ENCODE data around the gene INPP4A.
"Not testable (repeated sequence)": the region's sequence is repeated elsewhere in the genome, so short reads cannot be mapped to it uniquely, and the experiment has no call there.

The INPP4A gene

DNA sequence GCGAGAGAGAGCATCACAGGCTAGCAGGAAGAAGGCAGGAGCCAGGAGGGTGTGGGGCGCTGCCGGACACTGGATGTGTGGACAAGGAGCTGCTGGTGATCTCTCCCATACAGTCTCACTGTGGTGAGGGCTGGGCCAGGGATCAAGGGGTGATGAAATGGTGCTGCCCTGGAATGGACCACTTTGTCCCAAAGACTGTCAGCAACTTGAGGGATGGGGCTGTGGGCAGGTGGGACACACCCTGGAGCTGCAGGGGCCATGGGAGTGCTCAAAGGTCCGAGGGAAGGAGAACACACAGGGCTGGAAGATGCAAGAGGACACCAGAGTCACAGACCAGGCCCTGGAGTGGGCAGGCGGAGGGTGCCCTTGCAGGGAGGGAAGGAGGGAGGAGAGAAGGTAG, 125.7 kb downstream of the INPP4A start:
- no peak for DNase-seq

DNA sequence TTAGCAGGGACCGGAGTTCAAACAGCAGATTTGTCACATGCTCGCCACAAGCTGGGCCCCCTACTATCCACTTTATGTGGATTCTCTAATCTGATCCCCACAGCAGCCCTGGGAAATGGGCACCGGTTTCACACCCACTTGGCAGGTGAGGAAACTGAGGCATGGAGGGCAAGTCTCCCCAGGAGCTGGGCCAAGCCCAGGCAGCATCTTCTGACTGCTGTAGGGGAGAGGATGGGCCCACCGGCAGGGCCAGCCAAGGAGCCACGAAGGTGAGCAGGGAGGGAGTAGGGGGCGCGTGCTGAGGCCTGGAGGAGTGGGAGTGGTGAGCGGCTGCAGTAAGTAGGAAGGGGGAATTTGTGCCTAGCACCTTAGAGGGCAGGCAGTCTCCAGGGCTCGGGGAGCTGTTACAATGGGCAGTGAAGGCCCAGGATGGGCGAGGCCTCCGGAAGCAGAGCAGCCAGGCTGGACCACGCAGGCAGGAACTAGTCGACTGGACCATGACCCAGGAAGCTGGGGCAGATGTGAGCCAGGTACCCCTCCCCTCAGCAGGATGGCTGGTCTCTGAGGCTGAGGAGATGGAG, 126.6 kb downstream of the INPP4A start:
- DNase-seq: no peak

DNA sequence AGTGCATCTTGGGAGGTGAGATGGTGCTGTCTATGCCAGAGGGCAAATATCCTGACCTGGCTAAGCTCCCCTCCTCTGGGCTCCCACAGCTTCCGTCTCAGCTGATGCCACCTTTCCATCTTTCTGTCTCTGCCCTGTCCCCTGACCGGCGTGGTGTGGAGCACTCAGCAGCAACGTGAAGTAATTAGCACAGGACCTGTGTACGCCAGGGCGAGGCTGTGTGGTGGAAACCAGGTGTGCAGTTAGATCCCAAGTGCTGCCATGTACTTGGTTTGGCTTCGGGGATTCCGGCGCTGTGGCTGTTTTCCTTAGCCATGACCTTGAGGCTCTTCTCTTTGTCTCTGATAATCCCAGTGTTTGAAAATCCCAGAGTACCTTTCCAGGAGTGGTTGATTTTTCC, 127.1 kb downstream of the INPP4A start:
- no peak for DNase-seq

DNA sequence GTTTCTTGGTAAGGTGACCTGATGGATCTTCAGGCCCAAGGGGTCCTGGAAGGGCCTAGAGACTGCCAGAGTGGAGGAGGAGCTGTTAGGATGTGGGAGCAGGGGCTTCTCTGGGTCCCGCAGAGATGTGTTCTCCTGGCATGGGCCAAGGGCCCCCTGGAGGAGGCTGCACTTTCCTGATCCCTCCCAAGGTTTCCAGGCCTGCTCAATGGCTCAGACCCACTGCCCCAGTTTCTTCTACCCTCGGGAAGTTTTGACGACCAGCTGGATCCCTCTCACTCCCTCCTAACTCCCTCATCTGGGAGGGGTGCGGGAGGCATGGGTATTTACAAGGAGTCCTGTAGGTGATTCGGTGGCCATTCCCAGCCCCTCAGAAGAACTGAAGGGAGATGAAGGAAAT, 127.6 kb downstream of the INPP4A start:
- DNase-seq: no peak

DNA sequence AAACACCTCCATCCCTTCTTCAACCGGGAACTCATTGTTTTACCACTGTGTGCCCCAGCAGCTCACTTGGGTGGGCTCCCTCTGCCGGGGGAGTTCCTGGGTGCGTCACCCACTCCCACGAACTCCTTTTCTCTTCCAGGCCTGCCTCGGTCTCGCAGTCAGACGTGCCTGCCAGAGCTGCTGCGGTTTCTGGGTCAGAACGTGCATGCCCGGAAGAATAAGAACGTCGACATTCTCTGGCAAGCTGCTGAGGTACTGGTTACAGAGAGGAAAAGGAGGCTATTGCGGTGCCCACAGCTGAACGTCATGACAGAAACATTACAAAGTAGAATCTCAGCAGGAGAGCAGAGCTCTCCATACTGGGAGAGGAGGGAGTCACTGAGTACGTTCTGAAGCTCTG, 128.0 kb downstream of the INPP4A start:
- DNase-seq: no peak

DNA sequence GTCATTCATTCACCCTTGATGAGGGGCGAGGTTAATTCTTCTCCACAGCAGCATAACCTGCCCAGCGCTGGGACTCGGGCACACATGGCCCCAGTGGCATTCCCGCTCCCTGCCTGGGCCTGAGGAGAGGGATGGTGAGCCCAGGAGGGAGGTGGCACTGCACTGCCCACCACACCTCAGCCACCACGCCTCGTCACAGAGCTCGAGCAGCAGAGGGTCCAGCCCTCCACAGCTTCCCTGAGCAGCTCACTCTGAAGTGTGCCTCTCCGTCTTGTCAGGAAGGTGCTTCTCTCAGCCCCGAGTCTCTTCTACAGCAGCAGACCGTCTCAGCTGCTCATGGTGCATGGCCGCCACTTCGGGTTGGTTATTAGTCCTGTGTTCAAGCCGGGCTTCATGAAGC, 128.8 kb downstream of the INPP4A start:
- no peak for DNase-seq

DNA sequence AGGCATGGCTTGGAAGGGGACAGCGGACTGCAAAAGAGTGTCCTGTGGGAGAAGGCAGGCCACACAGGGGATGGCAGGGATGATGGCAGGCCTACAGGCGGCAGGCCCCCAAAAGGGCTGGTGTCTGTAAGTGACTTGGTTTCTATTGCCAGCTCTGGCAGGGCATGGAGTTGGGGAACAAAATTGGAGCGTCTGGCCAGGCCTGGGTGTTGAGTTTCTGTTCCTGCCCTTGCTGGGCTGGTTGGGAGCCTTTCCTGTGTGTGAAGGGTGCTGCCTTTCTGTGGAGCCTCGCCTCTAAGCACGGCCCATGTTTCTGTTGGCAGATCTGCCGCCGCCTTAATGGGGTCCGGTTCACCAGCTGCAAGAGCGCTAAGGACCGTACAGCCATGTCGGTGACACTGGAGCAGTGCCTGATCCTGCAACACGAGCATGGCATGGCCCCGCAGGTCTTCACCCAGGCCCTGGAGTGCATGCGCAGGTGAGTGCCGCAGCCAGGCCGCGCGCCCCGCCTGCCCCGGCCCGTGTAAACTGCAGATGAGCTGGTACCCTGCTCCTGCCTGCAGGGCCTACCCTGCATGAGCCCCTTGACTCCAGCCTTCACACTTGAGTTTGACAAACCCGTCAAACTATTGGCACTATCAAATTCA, 132.1 kb downstream of the INPP4A start:
- DNase-seq: no peak

DNA sequence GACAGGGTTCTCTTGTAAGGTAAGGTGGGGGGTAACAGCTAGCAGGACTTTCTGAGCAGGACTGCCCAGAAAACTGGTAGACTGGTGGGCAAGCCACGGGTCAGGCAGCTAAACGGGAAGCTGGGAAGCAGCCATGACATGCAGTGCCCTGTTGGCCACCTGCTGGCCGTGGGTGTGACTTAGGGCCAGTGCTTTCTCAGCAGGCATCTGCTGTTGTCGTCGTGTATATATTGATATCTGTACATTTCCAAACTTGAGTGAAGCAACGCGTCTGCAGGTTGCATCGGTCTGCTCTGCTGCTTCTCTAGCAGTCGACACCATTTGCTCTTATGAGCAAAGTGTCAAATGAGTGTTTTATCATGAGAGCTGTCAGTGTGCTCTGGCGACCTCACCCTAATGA, 132.7 kb downstream of the INPP4A start:
- DNase-seq: no peak

DNA sequence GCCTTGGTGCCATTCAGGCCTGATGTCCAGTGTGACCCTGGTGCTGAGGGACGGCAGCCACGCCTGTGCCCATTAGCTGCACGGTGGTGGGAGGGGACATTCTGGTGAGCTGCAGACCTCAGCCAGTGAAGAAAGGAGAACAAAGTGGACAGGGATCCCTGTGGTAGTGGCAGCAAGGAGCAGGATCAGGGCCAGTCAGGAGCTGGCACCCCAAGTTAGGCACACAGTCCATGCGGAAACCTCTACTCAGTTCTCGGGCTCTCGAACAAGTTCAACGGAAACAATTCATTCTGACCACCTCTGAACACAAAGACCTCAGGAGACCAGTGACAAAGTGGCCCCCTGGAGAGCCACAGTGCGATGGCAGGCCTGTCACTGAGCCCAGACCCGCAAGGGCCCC, 133.6 kb downstream of the INPP4A start:
- DNase-seq: no peak

DNA sequence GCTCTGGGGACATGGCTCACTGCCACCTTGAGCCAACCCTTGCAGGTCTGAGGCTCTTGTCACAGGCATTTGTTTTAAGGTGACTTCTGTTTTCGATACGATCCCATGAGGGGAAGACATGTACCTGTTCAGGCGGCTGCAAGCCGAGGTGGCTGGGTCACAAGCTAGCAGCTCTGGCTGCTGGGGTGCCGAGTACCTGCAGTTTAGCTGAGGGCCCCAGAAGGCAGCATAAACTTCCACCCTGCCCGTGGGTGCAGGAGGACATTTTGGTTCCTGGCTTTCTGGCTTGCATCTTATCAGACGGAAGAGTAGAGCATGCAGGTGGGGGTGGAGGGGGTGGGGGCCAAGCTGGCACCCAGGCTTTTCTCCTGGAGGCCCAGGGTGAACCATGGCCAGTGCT, 135.3 kb downstream of the INPP4A start:
- no peak for DNase-seq

DNA sequence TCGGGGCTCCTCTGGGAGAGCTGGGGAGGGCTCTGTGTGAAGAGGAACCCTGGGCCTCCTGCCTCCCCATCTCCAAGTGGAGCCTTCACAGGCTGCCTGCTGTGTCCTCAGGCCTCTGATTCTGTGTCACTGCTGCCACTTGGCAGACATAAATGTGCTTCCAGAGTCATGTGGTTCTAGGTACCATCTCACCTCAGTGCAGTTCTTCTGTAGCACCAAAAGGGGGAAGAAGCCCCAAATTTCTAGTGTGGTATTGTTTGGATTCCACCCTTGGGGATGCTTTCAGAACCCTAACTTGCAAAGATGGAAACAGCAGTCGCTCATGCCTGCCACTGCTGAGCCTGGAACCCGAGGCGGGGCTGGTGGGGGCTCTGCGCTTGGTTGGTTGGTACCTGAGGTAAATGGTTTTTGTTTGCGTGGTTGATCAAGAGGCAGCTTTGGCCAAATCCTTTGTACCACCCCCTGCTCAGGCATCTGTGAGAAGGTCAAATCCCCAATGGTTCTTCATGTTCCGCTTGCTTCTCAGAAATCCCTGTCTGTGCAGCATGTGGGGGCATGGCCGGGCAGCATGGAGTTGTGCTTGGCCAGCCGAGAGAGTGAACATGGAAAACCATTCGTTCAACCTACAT, 136.1 kb downstream of the INPP4A start:
- DNase-seq: no peak

DNA sequence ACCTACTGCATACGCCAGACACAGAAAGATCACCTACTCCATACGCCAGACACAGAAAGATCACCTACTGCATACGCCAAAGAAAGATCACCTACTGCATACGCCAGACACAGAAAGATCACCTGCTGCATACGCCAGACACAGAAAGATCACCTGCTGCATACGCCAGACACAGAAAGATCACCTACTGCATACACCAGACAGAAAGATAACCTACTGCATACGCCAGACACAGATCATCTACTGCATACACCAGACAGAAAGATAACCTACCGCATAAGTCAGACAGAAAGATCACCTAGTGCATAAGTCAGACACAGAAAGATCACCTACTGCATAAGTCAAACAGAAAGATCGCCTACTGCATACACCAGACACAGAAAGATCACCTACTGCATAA, 137.9 kb downstream of the INPP4A start:
- no peak for DNase-seq

DNA sequence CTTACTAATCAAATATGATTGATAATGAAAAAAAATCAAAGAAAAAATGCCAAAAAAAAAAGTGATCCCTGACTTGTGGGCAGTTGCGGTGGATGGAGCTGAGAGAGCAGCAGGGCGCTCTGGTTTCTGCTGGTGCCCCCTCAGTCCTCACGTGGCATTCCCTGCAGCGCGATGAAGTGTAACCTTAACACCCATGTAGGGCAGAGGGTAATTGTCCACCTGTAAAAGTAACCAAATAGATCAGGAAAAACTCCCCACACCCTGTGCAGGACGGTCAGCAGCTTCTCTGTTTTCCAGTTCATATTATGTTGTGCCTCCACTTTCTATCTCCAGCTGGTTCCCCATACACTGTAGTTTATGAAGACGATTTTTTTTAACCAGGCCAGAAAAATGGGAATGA, 138.6 kb downstream of the INPP4A start:
- DNase-seq: no peak

DNA sequence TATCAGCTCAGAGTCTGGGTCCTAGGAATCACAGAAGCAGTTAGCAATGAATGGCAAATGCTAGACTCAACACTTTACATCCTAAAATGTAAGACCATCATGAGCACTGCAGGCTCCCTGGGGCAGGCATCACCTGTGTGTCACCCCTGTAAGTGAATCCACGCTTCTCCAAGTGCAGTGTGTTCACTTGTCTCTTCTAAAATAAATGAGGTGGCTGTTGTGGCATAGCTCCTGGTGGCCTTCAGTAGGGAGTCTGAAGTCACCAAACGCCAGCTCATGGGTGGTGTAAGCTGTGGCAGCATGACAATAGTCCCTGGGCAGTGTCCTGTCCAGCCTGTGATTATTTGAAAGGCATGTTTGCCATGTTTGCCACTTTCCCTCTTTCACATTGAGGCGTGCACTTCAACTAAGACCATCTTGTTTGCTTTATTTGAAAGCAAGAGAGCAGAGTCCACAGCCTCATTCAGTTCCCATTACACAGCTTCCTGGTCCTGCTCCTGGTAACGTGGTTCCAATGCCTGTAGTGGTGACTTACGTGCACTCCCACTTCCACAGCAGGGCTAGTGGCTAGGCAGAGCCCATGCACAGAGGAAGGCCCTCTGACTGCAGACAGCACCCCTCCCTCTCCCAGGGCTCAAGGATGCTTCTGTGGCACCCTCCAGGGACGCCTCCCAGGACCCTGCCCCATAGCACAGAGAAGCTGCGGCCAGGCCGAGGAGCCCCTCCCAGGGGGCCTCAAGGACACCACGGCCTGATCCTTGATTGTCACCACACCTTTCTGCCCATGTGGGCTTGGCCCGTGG, 139.4 kb downstream of the INPP4A start:
- no peak for DNase-seq

DNA sequence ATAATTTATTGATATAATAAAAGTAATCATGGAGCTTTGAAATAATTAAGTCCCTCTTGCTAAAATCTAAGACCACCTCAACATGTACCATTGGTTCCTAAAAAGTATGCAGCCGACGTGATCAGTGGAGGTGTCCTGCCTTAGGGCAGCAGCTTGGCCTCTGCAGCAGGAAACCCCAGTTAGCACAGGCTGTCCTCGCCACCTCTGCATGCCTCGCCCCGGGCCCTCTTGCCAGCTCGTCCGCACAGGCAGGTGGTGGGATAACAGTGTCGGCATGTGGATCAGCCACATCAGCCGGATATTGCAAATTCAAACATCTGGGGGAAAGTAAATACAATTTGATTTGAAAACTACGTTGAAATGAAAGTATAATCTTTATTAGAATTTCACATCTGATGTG, 140.7 kb downstream of the INPP4A start:
- no peak for DNase-seq

DNA sequence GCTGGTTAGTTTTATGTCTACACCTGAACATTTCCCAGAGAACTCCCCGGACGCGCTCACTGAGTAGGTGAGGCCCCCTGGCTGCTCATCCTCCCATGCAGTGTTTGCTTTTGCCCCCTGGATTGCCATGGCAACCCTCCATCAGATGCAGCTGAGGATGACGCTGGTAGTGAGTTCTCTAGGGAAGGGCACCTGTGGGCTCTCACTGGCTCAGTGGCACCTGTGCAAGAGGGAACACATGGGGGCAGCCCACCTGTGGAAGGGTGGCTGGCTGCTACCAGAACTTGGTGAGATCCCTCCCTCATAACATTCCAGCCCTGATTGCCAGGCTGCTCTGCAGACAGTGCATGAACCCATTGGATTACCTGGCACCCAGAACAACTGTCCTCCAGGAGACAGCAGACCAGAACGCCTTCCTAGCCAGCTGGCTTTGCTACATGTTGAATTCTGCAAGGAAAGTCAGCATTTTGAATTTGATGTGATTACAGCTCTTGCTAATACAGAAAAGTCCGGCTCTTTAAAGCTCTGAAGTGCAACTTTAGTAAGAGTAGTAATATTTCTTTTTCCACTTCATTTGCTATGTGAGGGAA, 142.0 kb downstream of the INPP4A start:
- no peak for DNase-seq

DNA sequence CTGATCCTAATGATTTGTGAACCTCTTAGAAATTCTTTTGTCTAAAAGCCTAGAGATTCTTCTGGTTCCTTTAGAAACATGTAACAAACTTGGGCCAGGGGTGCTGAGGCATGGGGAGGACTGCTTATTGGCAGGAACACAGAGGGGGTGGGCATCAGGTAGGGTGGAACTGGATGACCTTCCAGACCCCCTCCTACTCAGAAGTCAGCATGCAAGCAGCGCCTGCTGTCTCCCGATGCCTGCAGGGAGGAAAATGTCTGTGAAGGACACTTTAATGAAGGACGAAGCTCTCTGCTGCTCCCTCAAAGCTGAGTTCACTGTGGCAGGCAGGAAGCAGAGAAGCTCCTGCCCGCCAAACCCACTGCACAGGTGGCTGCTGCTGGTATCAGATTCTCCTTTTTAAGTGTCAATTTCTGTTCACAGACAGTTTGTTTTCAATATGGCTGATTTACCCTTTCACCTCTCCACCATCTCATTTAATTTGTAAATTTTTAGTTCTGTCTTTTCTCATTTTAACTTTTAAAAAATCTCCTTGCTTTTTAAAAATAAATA, 144.3 kb downstream of the INPP4A start:
- DNase-seq: no peak

DNA sequence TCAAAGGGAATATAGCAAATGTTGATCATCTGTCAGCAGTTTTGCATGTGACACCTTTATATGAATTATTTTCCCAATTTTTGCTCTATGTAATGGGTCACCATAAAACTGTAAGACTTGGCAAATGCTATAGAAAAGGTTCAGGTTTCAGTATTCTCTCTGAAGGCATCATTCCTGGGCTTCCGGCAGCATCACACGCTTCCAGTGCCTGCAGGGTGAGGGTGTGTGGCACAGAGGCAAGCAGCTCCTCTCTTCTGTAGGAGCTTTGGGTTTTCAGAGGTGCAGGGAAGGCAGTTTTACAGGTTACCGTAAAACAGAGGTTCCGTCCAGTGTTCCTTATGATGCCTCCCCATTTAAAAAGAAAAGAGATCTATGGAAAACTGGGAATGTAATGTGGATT, 144.8 kb downstream of the INPP4A start:
- no peak for DNase-seq

DNA sequence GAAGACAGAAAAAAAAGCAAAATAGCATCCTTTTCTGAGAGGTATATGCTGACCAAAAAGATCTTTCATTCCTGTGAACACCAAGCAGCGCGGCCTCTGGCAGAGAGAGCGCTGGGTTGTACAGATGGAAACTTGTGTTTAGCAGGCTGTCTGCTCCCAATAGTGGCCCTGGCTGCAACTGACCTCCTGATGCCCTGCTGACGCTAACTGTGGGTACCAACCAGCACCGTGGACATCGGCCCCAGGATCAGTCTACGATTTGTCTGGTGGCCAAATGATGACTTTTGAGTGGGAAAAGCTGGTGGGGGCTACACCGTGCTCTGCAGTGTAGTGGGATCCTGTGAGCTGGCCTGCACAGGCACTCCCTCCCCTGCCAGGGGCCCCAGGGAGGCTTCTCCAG, 147.9 kb downstream of the INPP4A start:
- no peak for DNase-seq

DNA sequence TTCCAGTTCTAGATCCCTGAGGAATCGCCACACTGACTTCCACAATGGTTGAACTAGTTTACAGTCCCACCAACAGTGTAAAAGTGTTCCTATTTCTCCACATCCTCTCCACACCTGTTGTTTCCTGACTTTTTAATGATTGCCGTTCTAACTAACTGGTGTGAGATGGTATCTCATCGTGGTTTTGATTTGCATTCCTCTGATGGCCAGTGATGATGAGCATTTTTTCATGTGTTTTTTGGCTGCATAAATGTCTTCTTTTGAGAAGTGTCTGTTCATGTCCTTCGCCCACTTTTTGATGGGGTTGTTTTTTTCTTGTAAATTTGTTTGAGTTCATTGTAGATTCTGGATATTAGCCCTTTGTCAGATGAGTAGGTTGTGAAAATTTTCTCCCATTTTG, 150.0 kb downstream of the INPP4A start:
- DNase-seq: not testable (repeated sequence)

DNA sequence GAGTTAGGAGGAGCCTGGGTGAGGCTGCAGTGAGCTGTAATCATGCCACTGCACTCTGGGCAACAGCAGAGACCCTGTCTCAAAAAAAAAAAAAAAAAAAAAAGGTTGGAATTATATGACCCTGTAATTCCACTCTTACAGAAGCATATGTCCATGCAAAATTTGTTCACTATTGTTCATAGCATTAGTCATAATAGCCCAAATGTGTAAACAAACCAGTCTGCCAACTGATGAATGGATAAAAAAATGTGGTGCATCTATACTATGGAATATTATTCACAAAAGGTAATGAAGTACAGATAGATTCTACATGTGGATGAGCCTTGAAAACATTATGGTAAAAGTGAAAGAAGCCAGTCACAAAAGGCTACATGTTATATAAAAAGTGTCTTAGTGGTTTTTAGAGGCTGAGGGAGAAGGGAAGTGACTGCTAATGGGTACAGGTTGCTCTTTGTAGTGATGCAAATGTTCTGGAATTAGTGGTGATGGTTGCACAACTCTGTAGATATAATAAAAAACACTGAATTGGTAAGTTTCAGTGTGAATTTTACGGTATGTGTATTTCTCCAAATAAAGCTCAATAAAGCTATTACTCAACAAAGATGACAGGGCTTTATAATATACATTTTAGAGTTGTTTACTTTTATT, 154.2 kb downstream of the INPP4A start:
- no peak for DNase-seq

DNA sequence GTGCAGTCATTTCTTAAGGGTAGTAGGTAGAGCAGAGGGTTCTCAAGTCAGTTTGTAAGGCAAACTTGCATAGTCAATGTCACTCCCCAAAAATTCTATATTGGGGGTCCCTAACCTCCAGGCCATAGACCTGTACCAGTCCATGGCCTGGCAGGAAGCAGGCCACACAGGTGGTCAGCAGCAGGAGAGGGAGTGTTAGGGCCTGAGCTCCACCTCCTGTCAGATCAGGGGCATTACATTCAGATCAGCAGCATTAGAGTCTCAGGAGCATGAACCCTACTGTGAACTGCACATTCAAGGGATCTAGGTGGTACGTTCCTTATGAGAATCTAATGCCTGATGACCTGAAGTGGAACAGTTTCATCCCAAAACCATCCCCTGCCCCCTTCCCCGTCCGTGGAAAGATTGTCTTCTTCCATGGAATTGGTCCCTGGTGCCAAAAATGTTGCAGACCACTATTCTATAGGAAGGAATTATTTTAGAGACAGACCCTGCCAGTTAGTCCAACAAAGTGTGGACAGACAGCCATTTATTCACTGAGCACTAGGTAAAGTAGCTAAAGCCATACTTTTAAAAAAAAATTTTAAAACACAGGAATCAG, 157.0 kb downstream of the INPP4A start:
- DNase-seq: no peak
